CD4-positive, CD25-positive, alpha-beta regulatory T cell (primary cell): ENCODE results near the gene METTL4. TPM values are rescaled to one million over a fixed set of nuclear protein-coding genes. Genes with fewer than 3 reads are reported as not detected.
A peak's percentile ranks its signal among the peaks of the same experiment; 100 is the strongest.
"Not testable (repeated sequence)": the region's sequence is repeated elsewhere in the genome, so short reads cannot be mapped to it uniquely, and the experiment has no call there.

Source experiments
- ATAC-seq, 2 donors: fragments of 150-1000 bp; cut with Tn5 transposase; one replicate each; pipeline ENCODE4 v1.10.0; 2021; ENCODE audit warnings: low read depth in 2 of 2, moderate number of reproducible peaks in 2 of 2, moderate library complexity in 1 of 2
- DNase-seq, 3 donors: peaks; one replicate each; pipeline versions ENCODE4 v3.0.0 to v3.0.0-alpha.2; 2012 to 2022; ENCODE audit warnings: mixed read lengths in 1 of 3
- H3K27ac ChIP-seq: one replicate; pipeline ENCODE4 v1.7.0; 2013; ENCODE audit warnings: mild to moderate bottlenecking, low read length; ENCODE audit not compliant: insufficient read depth, poor library complexity, severe bottlenecking
- H3K27me3 ChIP-seq: one replicate; pipeline ENCODE4 v1.7.0; 2013; ENCODE audit warnings: low read length; ENCODE audit not compliant: control insufficient read depth, insufficient read depth
- H3K36me3 ChIP-seq: one replicate; pipeline ENCODE4 v1.7.0; 2013; ENCODE audit warnings: mild to moderate bottlenecking, low read length, moderate library complexity; ENCODE audit not compliant: control insufficient read depth, insufficient read depth
- H3K4me1 ChIP-seq: 2 replicates; pipeline ENCODE4 v1.7.0; 2013; ENCODE audit warnings: mild to moderate bottlenecking, low read length; ENCODE audit not compliant: insufficient read depth, control insufficient read depth, poor library complexity, severe bottlenecking
- H3K4me3 ChIP-seq: one replicate; pipeline ENCODE4 v1.7.0; 2013; ENCODE audit warnings: low read depth, mild to moderate bottlenecking, low read length, moderate library complexity
- H3K9me3 ChIP-seq, 2 experiments: 1 replicate in 1 of 2; 2 replicates in 1 of 2; pipeline ENCODE4 v1.7.0; 2013; ENCODE audit warnings: low read length in 2 of 2, mild to moderate bottlenecking in 1 of 2, moderate library complexity in 1 of 2; ENCODE audit not compliant: control insufficient read depth in 2 of 2
- H3K27ac Mint-ChIP-seq, 3 donors: one replicate each; pipeline ENCODE4 v1.8.0; 2020 to 2022; ENCODE audit warnings: mild to moderate bottlenecking in 3 of 3, mixed read lengths in 3 of 3, moderate library complexity in 2 of 3
- H3K27me3 Mint-ChIP-seq: one replicate; pipeline ENCODE4 v1.8.0; 2022; ENCODE audit warnings: mild to moderate bottlenecking, mixed read lengths
- H3K36me3 Mint-ChIP-seq: one replicate; pipeline ENCODE4 v1.8.0; 2020; ENCODE audit warnings: mixed read lengths
- H3K4me1 Mint-ChIP-seq, 4 donors: one replicate each; pipeline ENCODE4 v1.8.0; 2020 to 2022; ENCODE audit warnings: mixed read lengths in 4 of 4, mild to moderate bottlenecking in 1 of 4
- H3K4me3 Mint-ChIP-seq, 4 donors: one replicate each; pipeline ENCODE4 v1.8.0; 2020 to 2022; ENCODE audit warnings: mild to moderate bottlenecking in 4 of 4, mixed read lengths in 4 of 4, moderate library complexity in 3 of 4
- H3K9me3 Mint-ChIP-seq, 7 donors: one replicate each; pipeline ENCODE4 v1.8.0; 2020 to 2022; ENCODE audit warnings: mixed read lengths in 7 of 7, mild to moderate bottlenecking in 3 of 7, moderate library complexity in 2 of 7
- polyA plus RNA-seq, 4 donors: library from polyadenylated mRNA; unstranded; fragments of 300-500 nt; fragmentation: Illumina TruSeq; gene quantifications; one replicate each; pipeline ENCODE4 v1.2.3, GENCODE V29; 2021
- total RNA-seq: library from RNA; stranded (reverse); gene quantifications from one replicate; pipeline ENCODE4 v1.2.3, GENCODE V29; 2022

The METTL4 gene
- total and polyA plus RNA-seq, 5 donors from 2014 or later: 15.1 to 23.3 (median 18.5) TPM

DNA sequence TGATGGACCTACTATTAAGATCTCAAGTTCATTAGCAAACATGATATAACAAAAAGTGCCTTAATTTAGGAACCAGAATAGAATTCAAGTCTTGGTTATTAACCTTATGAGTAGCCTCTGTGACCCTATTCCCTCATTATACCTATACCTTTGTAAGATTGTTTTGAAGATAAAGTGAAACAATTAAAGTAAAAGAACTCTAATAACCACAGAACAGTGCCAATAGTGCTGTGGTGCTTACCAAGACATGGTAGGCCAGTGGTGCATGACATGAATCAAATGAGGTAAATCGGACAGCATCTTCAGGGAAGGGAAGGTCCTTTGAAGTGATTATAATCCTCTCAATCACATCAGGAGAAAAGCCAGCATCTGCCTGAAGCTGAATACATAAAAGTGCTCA is 36.4 kb downstream of the METTL4 start:
- Histone ChIP-seq H3K9me3 (no peaks in the 10 kb centered on the region), H3K4me1 (no peaks in the 10 kb centered on the region), H3K36me3 (peaks cover 20% of the 10 kb centered on the region), H3K27ac (no peak overlapping the region), H3K4me3 (no peak overlapping the region), H3K27me3 (no peaks in the 10 kb centered on the region)
- Mint-ChIP-seq H3K4me1 (peaks cover 0 to 6% (median 0%) of the 10 kb centered on the region in 4 donors), H3K27ac (peak overlapping the region in 1 of 3 donors; percentile 28), H3K36me3 (peaks cover 51% of the 10 kb centered on the region), H3K27me3 (no peaks in the 10 kb centered on the region), H3K9me3 (no peaks in the 10 kb centered on the region), H3K4me3 (no peak overlapping the region)
- ATAC-seq: no peak
- no peak for DNase-seq

DNA sequence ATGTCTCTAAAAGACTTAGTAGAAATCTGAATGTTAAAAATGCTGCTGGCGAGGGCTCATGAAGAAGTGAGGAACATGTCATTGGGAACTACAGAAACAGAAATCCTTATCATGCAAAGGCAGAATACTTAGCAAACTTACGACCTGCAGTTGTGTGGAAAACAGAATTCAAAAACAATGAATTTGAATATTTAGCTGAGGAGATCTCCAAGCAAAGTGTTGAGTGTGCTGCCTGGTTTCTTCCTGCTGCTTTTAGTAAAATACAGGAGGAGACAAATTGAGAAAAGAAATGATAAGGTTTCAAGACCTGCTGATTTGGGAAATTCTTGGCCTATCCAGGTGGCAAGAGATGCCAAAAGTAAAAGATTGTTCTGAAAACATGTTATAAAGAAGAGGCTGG is 38.5 kb downstream of the METTL4 start:
- no peaks in the 10 kb centered on the region for H3K9me3 ChIP-seq
- no peak for DNase-seq
- Mint-ChIP-seq H3K4me1 (peaks cover 0 to 6% (median 0%) of the 10 kb centered on the region in 4 donors), H3K4me3 (no peak overlapping the region), H3K27ac (peak overlapping the region in 1 of 3 donors; percentile 13), H3K27me3 (no peaks in the 10 kb centered on the region), H3K36me3 (peaks cover 45% of the 10 kb centered on the region), H3K9me3 (no peaks in the 10 kb centered on the region)
- H3K4me1 ChIP-seq: no peaks in the 10 kb centered on the region
- H3K27me3 ChIP-seq: no peaks in the 10 kb centered on the region
- peaks cover 8% of the 10 kb centered on the region for H3K36me3 ChIP-seq
- no peak overlapping the region for H3K27ac ChIP-seq
- ATAC-seq: no peak
- H3K4me3 ChIP-seq: no peak overlapping the region

- Mint-ChIP-seq H3K36me3 (peaks cover 40% of the 10 kb centered on the region), H3K9me3 (no peaks in the 10 kb centered on the region), H3K4me3 (no peak overlapping the region), H3K27me3 (no peaks in the 10 kb centered on the region), H3K27ac (no peak overlapping the region), H3K4me1 (peaks cover 0 to 6% (median 0%) of the 10 kb centered on the region in 4 donors)
- DNase-seq (no peak), ATAC-seq (no peak)
- no peaks in the 10 kb centered on the region for H3K27me3 ChIP-seq
- H3K4me1 ChIP-seq: no peaks in the 10 kb centered on the region
- H3K4me3 ChIP-seq: no peak overlapping the region
- H3K27ac ChIP-seq: no peak overlapping the region
- H3K36me3 ChIP-seq: peaks cover 2% of the 10 kb centered on the region
- no peaks in the 10 kb centered on the region for H3K9me3 ChIP-seq
These were observed 39.6 kb downstream of the METTL4 start for GRCh38 chr18:2531751-2532150.

DNA sequence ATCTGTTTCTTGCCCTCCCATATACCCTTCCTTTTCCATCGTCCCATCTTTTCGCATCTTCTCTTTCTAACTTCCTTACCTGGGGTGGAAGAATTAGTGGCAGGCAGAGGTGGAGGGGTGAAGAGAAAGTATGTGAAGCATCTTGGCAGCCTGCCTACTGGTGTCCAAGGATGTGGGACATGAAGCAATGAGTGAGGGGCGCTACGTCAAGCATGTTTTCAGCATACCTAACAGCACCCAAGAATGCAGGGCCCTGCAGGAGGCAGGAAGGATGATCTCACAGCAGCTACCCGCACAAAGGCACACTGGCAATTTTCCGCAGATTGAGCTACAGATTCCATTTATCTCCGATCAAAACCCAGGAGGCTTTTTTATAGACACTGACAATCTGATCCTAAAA is 42.2 kb downstream of the METTL4 start:
- no peak overlapping the region for H3K4me3 Mint-ChIP-seq
- DNase-seq: no peak

DNA sequence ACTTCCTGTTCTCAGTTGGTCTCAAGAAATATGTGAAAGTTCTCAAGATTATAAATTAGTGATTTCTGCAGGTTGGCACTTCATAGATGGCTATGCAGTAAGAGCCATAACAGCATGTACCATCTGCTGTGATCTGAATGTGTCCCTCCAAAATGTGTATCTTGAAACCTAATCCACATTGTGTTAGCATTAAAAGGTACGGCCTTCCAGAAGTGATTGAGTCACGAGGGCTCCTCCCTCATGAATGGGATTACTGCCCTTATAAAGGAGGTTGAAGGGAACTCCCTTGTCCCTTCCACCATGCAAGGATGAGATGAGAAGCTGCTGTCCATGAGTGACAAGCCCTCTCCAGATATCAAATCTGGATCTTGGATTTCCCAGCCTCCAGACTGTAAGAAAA is 45.0 kb downstream of the METTL4 start:
- Histone ChIP-seq H3K4me1 (no peaks in the 10 kb centered on the region), H3K27ac (no peak overlapping the region), H3K36me3 (no peaks in the 10 kb centered on the region), H3K4me3 (no peak overlapping the region), H3K27me3 (no peaks in the 10 kb centered on the region), H3K9me3 (no peaks in the 10 kb centered on the region)
- peaks cover 0 to 7% (median 1%) of the 10 kb centered on the region in 4 donors for H3K4me1 Mint-ChIP-seq
- H3K9me3 Mint-ChIP-seq: no peaks in the 10 kb centered on the region
- no peak overlapping the region for H3K4me3 Mint-ChIP-seq
- no peak overlapping the region for H3K27ac Mint-ChIP-seq
- DNase-seq (no peak), ATAC-seq (no peak)
- no peaks in the 10 kb centered on the region for H3K27me3 Mint-ChIP-seq
- peaks cover 9% of the 10 kb centered on the region for H3K36me3 Mint-ChIP-seq

More for the DNA sequence above, 42.2 kb downstream of the METTL4 start:
- ATAC-seq: no peak
- H3K27me3 ChIP-seq: no peaks in the 10 kb centered on the region
- Mint-ChIP-seq H3K9me3 (no peaks in the 10 kb centered on the region), H3K27ac (no peak overlapping the region), H3K36me3 (peaks cover 20% of the 10 kb centered on the region), H3K4me1 (no peaks in the 10 kb centered on the region), H3K27me3 (no peaks in the 10 kb centered on the region)
- no peak overlapping the region for H3K4me3 ChIP-seq
- no peaks in the 10 kb centered on the region for H3K36me3 ChIP-seq
- no peak overlapping the region for H3K27ac ChIP-seq
- H3K9me3 ChIP-seq: no peaks in the 10 kb centered on the region
- no peaks in the 10 kb centered on the region for H3K4me1 ChIP-seq

GRCh38 chr18:2524794-2525198 is 46.5 kb downstream of the METTL4 start:
- H3K27ac ChIP-seq, ATAC-seq, H3K36me3 Mint-ChIP-seq, H3K36me3 ChIP-seq, DNase-seq, H3K27me3 Mint-ChIP-seq, H3K4me3 ChIP-seq, H3K4me3 Mint-ChIP-seq, H3K27me3 ChIP-seq, H3K27ac Mint-ChIP-seq, H3K9me3 ChIP-seq, H3K9me3 Mint-ChIP-seq, H3K4me1 Mint-ChIP-seq, H3K4me1 ChIP-seq: not testable (repeated sequence)

DNA sequence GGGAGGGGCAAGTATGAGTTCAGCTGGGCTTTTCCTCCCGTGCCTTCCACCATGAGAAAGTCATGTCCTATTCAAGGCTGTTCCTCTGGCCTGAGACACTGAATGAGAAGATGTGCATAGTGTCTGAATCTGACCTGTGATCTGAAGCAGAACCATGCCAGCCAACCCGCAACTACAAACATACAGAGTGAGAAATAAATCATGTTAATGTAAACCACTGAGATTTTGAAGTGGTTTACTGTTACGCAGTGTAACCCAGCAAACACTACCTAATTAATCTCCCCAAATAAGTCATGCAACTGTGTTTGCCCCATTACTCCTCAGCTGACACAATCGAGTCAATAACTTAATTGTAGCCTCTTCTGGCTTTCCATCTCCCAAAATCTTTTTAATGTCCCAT is 49.2 kb downstream of the METTL4 start:
- H3K27me3 ChIP-seq: no peaks in the 10 kb centered on the region
- no peaks in the 10 kb centered on the region for H3K36me3 ChIP-seq
- H3K4me3 Mint-ChIP-seq: peak overlapping the region in 1 of 4 donors; percentile 7
- no peaks in the 10 kb centered on the region for H3K9me3 Mint-ChIP-seq
- no peaks in the 10 kb centered on the region for H3K27me3 Mint-ChIP-seq
- peaks cover 0 to 7% (median 4%) of the 10 kb centered on the region in 4 donors for H3K4me1 Mint-ChIP-seq
- DNase-seq (no peak), ATAC-seq (no peak)
- no peak overlapping the region for H3K27ac Mint-ChIP-seq
- H3K4me1 ChIP-seq: no peaks in the 10 kb centered on the region
- H3K9me3 ChIP-seq: no peaks in the 10 kb centered on the region
- peaks cover 8% of the 10 kb centered on the region for H3K36me3 Mint-ChIP-seq
- no peak overlapping the region for H3K27ac ChIP-seq
- no peak overlapping the region for H3K4me3 ChIP-seq

- Mint-ChIP-seq H3K27ac (no peak overlapping the region), H3K27me3 (no peaks in the 10 kb centered on the region), H3K4me3 (no peak overlapping the region), H3K9me3 (peaks cover 0 to 2% (median 0%) of the 10 kb centered on the region in 7 donors), H3K4me1 (peaks cover 0 to 23% (median 21%) of the 10 kb centered on the region in 4 donors), H3K36me3 (peaks cover 8% of the 10 kb centered on the region)
- Histone ChIP-seq H3K9me3 (no peaks in the 10 kb centered on the region), H3K27ac (no peak overlapping the region), H3K36me3 (no peaks in the 10 kb centered on the region), H3K4me1 (peaks cover 12% of the 10 kb centered on the region), H3K27me3 (no peaks in the 10 kb centered on the region), H3K4me3 (no peak overlapping the region)
- no peak for ATAC-seq
- no peak for DNase-seq
These were observed 52.8 kb downstream of the METTL4 start for GRCh38 chr18:2518473-2518872.
